GM12891 (cell line): Measurements from ENCODE around the gene CPAMD8.

Experiments
- POLR2A ChIP-seq: IDR thresholded peaks from 2 replicates; pipeline ENCODE4 v1.6.1; 2011; ENCODE audit warnings: low read depth, low read length, control low read depth
- SPI1 ChIP-seq: IDR thresholded peaks from 2 replicates; pipeline ENCODE4 v1.6.1; 2011; ENCODE audit warnings: low read depth, low read length, control low read depth

- no peak for TF ChIP-seq POLR2A
- no peak for TF ChIP-seq SPI1
These were observed 132.5 kb downstream of the CPAMD8 start for GRCh38 chr19:16894080-16894479.
